HG03039 (cell line): ENCODE data around the gene RTL1.

ENCODE experiments used
- ATAC-seq: cut with Tn5 transposase; IDR thresholded peaks from one replicate; pipeline ENCODE4 v1.9.1; 2021; ENCODE audit warnings: mild to moderate bottlenecking, moderate library complexity; ENCODE audit not compliant: unreplicated experiment

The RTL1 gene

GRCh38 chr14:100836941-100837804 lies 66.3 kb downstream of the RTL1 start:
- ATAC-seq, result no peak

- no peak for ATAC-seq
These were observed 67.2 kb downstream of the RTL1 start for GRCh38 chr14:100836311-100836805.

- no peak for ATAC-seq
These were observed 67.8 kb downstream of the RTL1 start for GRCh38 chr14:100835548-100836310.

DNA sequence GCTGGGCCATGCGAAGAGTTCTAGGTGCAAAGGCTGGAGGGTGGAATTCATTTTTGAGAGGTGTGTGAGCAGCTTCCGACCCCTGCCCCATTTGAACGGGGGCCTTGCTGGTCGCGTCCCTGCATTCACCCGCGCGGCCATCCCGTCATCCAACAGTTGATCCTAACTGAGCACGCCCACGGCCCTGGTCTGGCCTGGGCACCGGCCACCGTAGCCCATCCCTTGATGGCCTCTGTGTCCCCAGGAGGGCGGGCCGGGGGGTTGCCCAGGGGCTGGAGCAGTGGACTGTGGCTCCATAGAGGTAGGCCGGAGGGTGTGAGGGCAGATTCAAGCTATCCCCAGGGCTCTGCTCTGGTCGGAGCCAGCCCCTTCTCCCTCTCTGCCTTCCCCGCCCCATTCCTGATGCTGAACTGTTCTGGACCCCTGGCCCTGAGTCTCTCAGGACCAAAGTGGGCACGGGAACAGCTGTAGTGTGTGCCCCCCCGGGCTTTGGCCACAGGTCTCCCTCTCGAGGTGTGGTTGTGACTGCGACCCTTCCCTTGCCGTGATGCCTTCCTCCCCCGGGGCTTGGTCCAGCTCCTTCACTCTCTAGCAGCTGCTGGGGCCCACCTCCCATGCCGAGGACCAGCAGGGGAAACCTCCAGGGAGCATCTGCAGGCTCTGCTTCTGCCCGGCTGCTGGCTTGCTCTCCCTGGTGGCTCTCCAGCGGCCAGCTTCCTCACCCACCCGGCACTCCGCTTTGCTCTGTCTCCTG lies 68.6 kb downstream of the RTL1 start:
- ATAC-seq, result no peak

- no peak for ATAC-seq
These were observed 69.3 kb downstream of the RTL1 start for GRCh38 chr14:100834082-100834793.

- ATAC-seq, result no peak
These were observed 71.1 kb downstream of the RTL1 start for GRCh38 chr14:100832311-100832960.

DNA sequence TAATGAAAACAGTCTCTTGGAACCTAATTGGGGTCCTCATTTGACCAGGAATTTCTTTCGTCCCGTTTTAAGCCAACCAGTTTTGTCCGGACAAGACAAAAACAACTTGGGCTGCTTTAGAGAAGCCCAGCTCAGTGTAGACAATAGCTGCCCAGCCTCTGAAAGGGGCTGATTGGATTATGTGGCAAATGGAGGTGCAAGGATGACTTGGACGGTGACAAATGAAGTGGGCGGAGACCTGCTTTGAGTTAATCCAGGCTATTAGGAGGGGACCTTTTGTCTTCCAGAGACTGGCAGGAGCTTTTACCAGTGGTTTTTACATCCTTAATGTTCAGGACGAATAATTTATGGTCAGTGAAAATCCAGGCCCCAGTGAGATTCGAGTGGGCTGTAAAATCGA lies 72.8 kb downstream of the RTL1 start:
- no peak for ATAC-seq
